Measurements from ENCODE around the gene CSNK1G2. TPM values are rescaled to one million over a fixed set of nuclear protein-coding genes. Genes with fewer than 3 reads are reported as not detected.

CSNK1G2 gene
- total RNA-seq, 2 experiments from 2014 or later = 51.9 to 57.5 TPM

GRCh38 chr19:2010135-2010668 lies 69.2 kb downstream of the CSNK1G2 start:
- H3K27ac Mint-ChIP-seq = no peak overlapping the region
- intact Hi-C loops (cut with micrococcal nuclease) = no loop called here
- no peaks in the 10 kb centered on the region for H3K27me3 Mint-ChIP-seq
- H3K9me3 Mint-ChIP-seq = no peaks in the 10 kb centered on the region
- H3K4me1 Mint-ChIP-seq (ENCODE audit: low read depth) = peaks cover 13% of the 10 kb centered on the region
- DNase-seq (no peak), ATAC-seq (no peak)
- TF ChIP-seq, protein P1, sequence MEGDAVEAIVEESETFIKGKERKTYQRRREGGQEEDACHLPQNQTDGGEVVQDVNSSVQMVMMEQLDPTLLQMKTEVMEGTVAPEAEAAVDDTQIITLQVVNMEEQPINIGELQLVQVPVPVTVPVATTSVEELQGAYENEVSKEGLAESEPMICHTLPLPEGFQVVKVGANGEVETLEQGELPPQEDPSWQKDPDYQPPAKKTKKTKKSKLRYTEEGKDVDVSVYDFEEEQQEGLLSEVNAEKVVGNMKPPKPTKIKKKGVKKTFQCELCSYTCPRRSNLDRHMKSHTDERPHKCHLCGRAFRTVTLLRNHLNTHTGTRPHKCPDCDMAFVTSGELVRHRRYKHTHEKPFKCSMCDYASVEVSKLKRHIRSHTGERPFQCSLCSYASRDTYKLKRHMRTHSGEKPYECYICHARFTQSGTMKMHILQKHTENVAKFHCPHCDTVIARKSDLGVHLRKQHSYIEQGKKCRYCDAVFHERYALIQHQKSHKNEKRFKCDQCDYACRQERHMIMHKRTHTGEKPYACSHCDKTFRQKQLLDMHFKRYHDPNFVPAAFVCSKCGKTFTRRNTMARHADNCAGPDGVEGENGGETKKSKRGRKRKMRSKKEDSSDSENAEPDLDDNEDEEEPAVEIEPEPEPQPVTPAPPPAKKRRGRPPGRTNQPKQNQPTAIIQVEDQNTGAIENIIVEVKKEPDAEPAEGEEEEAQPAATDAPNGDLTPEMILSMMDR (IDR thresholded peaks at IDR 0.05) = no peak
- peaks cover 8% of the 10 kb centered on the region for H3K36me3 Mint-ChIP-seq (ENCODE audit: low read depth)
- H3K4me3 Mint-ChIP-seq = no peak overlapping the region
- POLR2A ChIA-PET = interaction anchor here (1.3 to 1.7 kb wide), 2 partner anchors 20 to 68 kb away, joined by 4 read pairs; no protein-coding TSS in a partner anchor
- CTCF ChIA-PET = no interaction called here

DNA sequence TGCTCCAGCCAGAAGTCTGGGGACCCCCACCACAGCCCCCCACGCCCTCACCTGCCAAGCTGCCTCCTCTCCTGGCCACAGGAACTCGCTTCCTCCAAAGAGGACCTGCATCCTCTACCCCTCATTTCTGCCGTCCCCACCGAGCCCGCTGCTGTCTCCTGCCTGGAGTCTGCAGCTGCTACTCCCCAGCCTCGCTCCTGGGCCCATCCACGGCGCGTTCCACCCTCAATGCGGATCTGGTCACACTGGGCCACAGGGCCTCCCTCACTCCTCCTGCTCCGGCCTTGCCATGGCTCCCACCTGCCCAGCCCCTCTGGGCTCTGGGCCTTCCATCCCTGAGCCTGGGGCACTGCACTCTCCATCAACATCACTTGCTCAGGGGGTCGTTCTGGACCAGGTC lies 70.2 kb downstream of the CSNK1G2 start:
- Mint-ChIP-seq H3K4me1 (ENCODE audit: low read depth) (peaks cover 14% of the 10 kb centered on the region), H3K27me3 (no peaks in the 10 kb centered on the region), H3K36me3 (ENCODE audit: low read depth) (peaks cover 8% of the 10 kb centered on the region), H3K27ac (no peak overlapping the region), H3K4me3 (no peak overlapping the region), H3K9me3 (no peaks in the 10 kb centered on the region)
- ChIA-PET CTCF (no interaction called here), POLR2A (no interaction called here)
- ATAC-seq (no peak), DNase-seq (no peak)
- intact Hi-C loops (cut with micrococcal nuclease) = no loop called here
- TF ChIP-seq, protein P1 (IDR thresholded peaks at IDR 0.05) = no peak

GRCh38 chr19:2012941-2013682 lies 72.1 kb downstream of the CSNK1G2 start:
- Mint-ChIP-seq H3K27me3 (no peaks in the 10 kb centered on the region), H3K4me1 (ENCODE audit: low read depth) (peaks cover 17% of the 10 kb centered on the region), H3K9me3 (no peaks in the 10 kb centered on the region), H3K36me3 (ENCODE audit: low read depth) (peaks cover 8% of the 10 kb centered on the region), H3K4me3 (no peak overlapping the region), H3K27ac (no peak overlapping the region)
- POLR2A ChIA-PET = no interaction called here
- DNase-seq (no peak), ATAC-seq (no peak)
- intact Hi-C loops (cut with micrococcal nuclease) = no loop called here
- TF ChIP-seq, protein P1 (IDR thresholded peaks at IDR 0.05) = no peak
- CTCF ChIA-PET = no interaction called here

GRCh38 chr19:2013683-2013961 lies 72.7 kb downstream of the CSNK1G2 start:
- H3K36me3 Mint-ChIP-seq (ENCODE audit: low read depth) = peaks cover 8% of the 10 kb centered on the region
- no peaks in the 10 kb centered on the region for H3K9me3 Mint-ChIP-seq
- ChIA-PET POLR2A (no interaction called here), CTCF (no interaction called here)
- DNase-seq (no peak), ATAC-seq (no peak)
- TF ChIP-seq, protein P1 (IDR thresholded peaks at IDR 0.05) = no peak
- peaks cover 17% of the 10 kb centered on the region for H3K4me1 Mint-ChIP-seq (ENCODE audit: low read depth)
- no peaks in the 10 kb centered on the region for H3K27me3 Mint-ChIP-seq
- intact Hi-C loops (cut with micrococcal nuclease) = no loop called here
- no peak overlapping the region for H3K4me3 Mint-ChIP-seq
- no peak overlapping the region for H3K27ac Mint-ChIP-seq

DNA sequence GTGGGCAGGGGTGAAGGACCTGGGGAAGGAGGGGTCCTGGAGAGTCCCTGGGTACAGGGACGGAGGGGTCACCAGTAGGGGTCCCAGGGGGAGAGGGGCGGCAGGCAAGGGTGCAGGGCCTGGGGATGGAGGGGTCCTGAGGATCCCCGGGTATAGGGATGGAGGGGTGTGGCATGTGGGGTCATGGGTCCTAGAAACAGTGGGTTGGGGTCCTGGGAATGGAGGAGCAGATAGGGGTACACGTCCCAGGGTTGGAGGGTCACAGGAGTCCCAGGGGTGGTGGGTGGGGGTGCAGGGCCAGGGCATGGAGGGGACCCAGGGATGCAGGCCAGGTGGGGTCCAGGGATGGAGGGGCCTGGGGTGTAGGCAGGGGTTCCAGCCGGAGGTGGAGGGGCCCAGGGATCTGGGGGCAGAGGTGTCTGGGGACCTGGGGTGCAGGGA lies 73.2 kb downstream of the CSNK1G2 start:
- H3K4me3 Mint-ChIP-seq = peak overlapping the region; percentile 74
- CTCF ChIA-PET = no interaction called here

More for the DNA sequence above, 73.2 kb downstream of the CSNK1G2 start:
- Mint-ChIP-seq H3K4me1 (ENCODE audit: low read depth) (peaks cover 17% of the 10 kb centered on the region), H3K9me3 (no peaks in the 10 kb centered on the region), H3K27me3 (no peaks in the 10 kb centered on the region), H3K36me3 (ENCODE audit: low read depth) (peaks cover 8% of the 10 kb centered on the region), H3K27ac (no peak overlapping the region)
- ATAC-seq (no peak), DNase-seq (no peak)
- intact Hi-C loops (cut with micrococcal nuclease) = no loop called here
- POLR2A ChIA-PET = no interaction called here
- TF ChIP-seq, protein P1 (IDR thresholded peaks at IDR 0.05) = no peak
